Ovary (tissue), 3 donors: ENCODE data around the gene RARA.

Experiments
- CTCF ChIP-seq, 3 donors: fragments of 450-650 bp in 2 of 3; fragments of 200-600 bp in 1 of 3; IDR thresholded peaks; one replicate each; pipeline versions ENCODE4 v1.5.1 to v1.8.0; 2016 to 2022; ENCODE audit warnings: antibody characterized with exemption in 3 of 3, mild to moderate bottlenecking in 1 of 3
- POLR2A ChIP-seq: fragments of 450-650 bp; IDR thresholded peaks from one replicate; pipeline ENCODE4 v1.6.1; 2017; ENCODE audit warnings: antibody characterized with exemption, mild to moderate bottlenecking, moderate library complexity
- donor health status: DM: no; HTN: no; CAD: no.

- TF ChIP-seq CTCF (IDR thresholded peaks at IDR 0.05) (no peak), POLR2A (no peak)
Observed at GRCh38 chr17:40372031-40372430, 63.1 kb downstream of the RARA start.
